Liver (tissue), 9 donors: Measurements from ENCODE around the gene SORCS2. TPM values are rescaled to one million over a fixed set of nuclear protein-coding genes. Genes with fewer than 3 reads are reported as not detected.

Source experiments
- DNase-seq: peaks from one replicate; pipeline ENCODE4 v3.0.0-alpha.2; 2017; ENCODE audit warnings: low spot score
- H3K27ac ChIP-seq, 2 donors: one replicate each; pipeline ENCODE4 v1.7.0; 2013; ENCODE audit warnings: inconsistent platforms in 2 of 2, low read length in 2 of 2, control low read depth in 1 of 2, low read depth in 1 of 2, mild to moderate bottlenecking in 1 of 2
- H3K27me3 ChIP-seq, 4 donors: one replicate each; pipeline versions ENCODE4 v1.6.1 to v1.7.0; 2013; ENCODE audit warnings: low read length in 3 of 4, inconsistent platforms in 1 of 4, mild to moderate bottlenecking in 1 of 4, moderate library complexity in 1 of 4; ENCODE audit not compliant: control insufficient read depth in 4 of 4, insufficient read depth in 4 of 4
- H3K36me3 ChIP-seq, 4 donors: one replicate each; pipeline versions ENCODE4 v1.6.1 to v1.7.0; 2013; ENCODE audit warnings: low read length in 3 of 4, mild to moderate bottlenecking in 3 of 4, low read depth in 1 of 4, moderate library complexity in 1 of 4; ENCODE audit not compliant: control insufficient read depth in 4 of 4, insufficient read depth in 3 of 4
- H3K4me1 ChIP-seq, 4 donors: one replicate each; pipeline versions ENCODE4 v1.6.1 to v1.7.0; 2013; ENCODE audit warnings: low read length in 3 of 4, mild to moderate bottlenecking in 3 of 4, moderate library complexity in 1 of 4; ENCODE audit not compliant: control insufficient read depth in 4 of 4, insufficient read depth in 4 of 4
- H3K4me3 ChIP-seq, 3 donors: one replicate each; pipeline versions ENCODE4 v1.6.1 to v1.7.0; 2013; ENCODE audit warnings: low read length in 3 of 3, control low read depth in 1 of 3, low read depth in 1 of 3, mild to moderate bottlenecking in 1 of 3
- H3K9ac ChIP-seq, 2 donors: one replicate each; pipeline ENCODE4 v1.7.0; 2013; ENCODE audit warnings: low read length in 2 of 2, mild to moderate bottlenecking in 2 of 2, moderate library complexity in 2 of 2, control low read depth in 1 of 2, low read depth in 1 of 2
- H3K9me3 ChIP-seq, 4 donors: one replicate each; pipeline versions ENCODE4 v1.6.1 to v1.7.0; 2013; ENCODE audit warnings: low read length in 3 of 4; ENCODE audit not compliant: control insufficient read depth in 4 of 4
- ATF3 ChIP-seq: IDR thresholded peaks from 2 replicates; pipeline ENCODE4 v1.6.1; 2016; ENCODE audit warnings: antibody characterized with exemption
- CTCF ChIP-seq: fragments of 150-350 bp; IDR thresholded peaks from 2 replicates; pipeline ENCODE4 v1.5.1; 2017; ENCODE audit warnings: improper control_type of control experiment, low read depth, low read length; ENCODE audit not compliant: missing input control
- EGR1 ChIP-seq, 2 donors: IDR thresholded peaks; 2 replicates each; pipeline ENCODE4 v1.6.1; 2016 to 2018; ENCODE audit warnings: antibody characterized with exemption in 2 of 2, low read depth in 2 of 2
- FOXA1 ChIP-seq: IDR thresholded peaks from 2 replicates; pipeline ENCODE4 v1.6.1; 2016; ENCODE audit warnings: antibody characterized with exemption
- FOXA2 ChIP-seq: IDR thresholded peaks from 2 replicates; pipeline ENCODE4 v1.6.1; 2016; ENCODE audit warnings: antibody characterized with exemption
- GABPA ChIP-seq, 2 donors: IDR thresholded peaks in 1 of 2; conservative IDR thresholded peaks in 1 of 2; 2 replicates each; pipeline ENCODE4 v1.6.1; 2016; ENCODE audit warnings: antibody characterized with exemption in 2 of 2, mild to moderate bottlenecking in 1 of 2, moderate library complexity in 1 of 2
- HNF4G ChIP-seq: IDR thresholded peaks from 2 replicates; pipeline ENCODE4 v1.6.1; 2016; ENCODE audit warnings: antibody characterized with exemption
- JUND ChIP-seq, 2 donors: IDR thresholded peaks; 2 replicates each; pipeline ENCODE4 v1.6.1; 2016; ENCODE audit warnings: antibody characterized with exemption in 2 of 2
- MAX ChIP-seq: IDR thresholded peaks from 2 replicates; pipeline ENCODE4 v1.6.1; 2016; ENCODE audit warnings: antibody characterized with exemption
- NR2F2 ChIP-seq: IDR thresholded peaks from 2 replicates; pipeline ENCODE4 v1.6.1; 2016; ENCODE audit warnings: antibody characterized with exemption
- RAD21 ChIP-seq, 2 donors: IDR thresholded peaks; 2 replicates each; pipeline ENCODE4 v1.6.1; 2016; ENCODE audit warnings: antibody characterized with exemption in 2 of 2, mild to moderate bottlenecking in 2 of 2
- REST ChIP-seq: IDR thresholded peaks from 2 replicates; pipeline ENCODE4 v1.6.1; 2016; ENCODE audit warnings: antibody characterized with exemption, mild to moderate bottlenecking
- RXRA ChIP-seq, 2 donors: IDR thresholded peaks; 2 replicates each; pipeline ENCODE4 v1.6.1; 2017 to 2018; ENCODE audit warnings: antibody characterized with exemption in 2 of 2, mild to moderate bottlenecking in 1 of 2
- TAF1 ChIP-seq: conservative IDR thresholded peaks from 2 replicates; pipeline ENCODE4 v1.6.1; 2016; ENCODE audit warnings: antibody characterized with exemption, mild to moderate bottlenecking
- YY1 ChIP-seq: IDR thresholded peaks from 2 replicates; pipeline ENCODE4 v1.6.1; 2016; ENCODE audit warnings: antibody characterized with exemption, mild to moderate bottlenecking
- ZBTB33 ChIP-seq: IDR thresholded peaks from 2 replicates; pipeline ENCODE4 v1.6.1; 2016; ENCODE audit warnings: antibody characterized with exemption
- WGBS: extraction: QIAGEN DNeasy Blood & Tissue Kit; methylation state at CpG from one replicate; pipeline ENCODE4 v1.1.7; 2013; 5-methylcytosine and 5-hydroxymethylcytosine counted together
- polyA plus RNA-seq, 2 donors: library from polyadenylated mRNA; stranded (reverse) in 1 of 2; unstranded in 1 of 2; fragments of 200-250 nt in 1 of 2; fragments of >200 nt in 1 of 2; fragmentation: Nextera tagmentation in 1 of 2; extraction: Ambion mirVana in 1 of 2; gene quantifications; one replicate each; pipeline versions ENCODE4 v1.2.1 to v1.2.3, GENCODE V29; 2013 to 2015
- total RNA-seq, 2 donors: library from RNA; depleted of rRNA; stranded (reverse); fragments of >200 nt; gene quantifications; one replicate each; pipeline ENCODE4 v1.2.3, GENCODE V29; 2014
- donor health status: healthy.
- donor health status: healthy.
- donor health status: healthy.
- donor health status: healthy.
- donor health status: healthy.

The SORCS2 gene
- total and polyA plus RNA-seq, 4 donors, result 0.10 to 1.4 (median 0.92) TPM

GRCh38 chr4:7410446-7410845 is 218.1 kb downstream of the SORCS2 start:
- Histone ChIP-seq H3K9me3 (peaks cover 0 to 6% (median 2%) of the 10 kb centered on the region in 4 donors), H3K4me3 (no peak overlapping the region), H3K4me1 (no peaks in the 10 kb centered on the region), H3K27me3 (no peaks in the 10 kb centered on the region), H3K9ac (no peak overlapping the region), H3K27ac (no peak overlapping the region), H3K36me3 (no peaks in the 10 kb centered on the region)
- WGBS, result 92% methylated on average over 1 of the region's 1 CpG
- DNase-seq, result no peak
- TF ChIP-seq JUND (IDR thresholded peaks at IDR 0.05) (no peak), MAX (no peak), REST (no peak), FOXA2 (no peak), TAF1 (no peak), EGR1 (IDR thresholded peaks at IDR 0.05; ENCODE audit: low read depth in 2 of 2) (no peak), GABPA (IDR thresholded peaks at IDR 0.05 in 1 of 2, conservative IDR thresholded peaks at IDR 0.05 in 1 of 2) (no peak), ZBTB33 (no peak), HNF4G (no peak), RAD21 (IDR thresholded peaks at IDR 0.05) (no peak), NR2F2 (no peak), CTCF (no peak), YY1 (no peak)

- Histone ChIP-seq H3K9ac (no peak overlapping the region), H3K27ac (no peak overlapping the region), H3K4me3 (no peak overlapping the region), H3K4me1 (no peaks in the 10 kb centered on the region), H3K36me3 (no peaks in the 10 kb centered on the region), H3K27me3 (no peaks in the 10 kb centered on the region), H3K9me3 (peaks cover 0 to 6% (median 2%) of the 10 kb centered on the region in 4 donors)
- no peak for DNase-seq
- 88% methylated on average over 1 of the region's 1 CpG for WGBS
- TF ChIP-seq MAX (no peak), NR2F2 (no peak), EGR1 (IDR thresholded peaks at IDR 0.05; ENCODE audit: low read depth in 2 of 2) (no peak), HNF4G (no peak), ZBTB33 (no peak), JUND (IDR thresholded peaks at IDR 0.05) (no peak), REST (no peak), RXRA (IDR thresholded peaks at IDR 0.05) (no peak), RAD21 (IDR thresholded peaks at IDR 0.05) (no peak), ATF3 (no peak), YY1 (no peak), GABPA (IDR thresholded peaks at IDR 0.05 in 1 of 2, conservative IDR thresholded peaks at IDR 0.05 in 1 of 2) (no peak), FOXA1 (no peak), FOXA2 (no peak)
Measured at GRCh38 chr4:7411491-7411890, 219.2 kb downstream of the SORCS2 start.
